Pons (tissue), 1 donor: ENCODE measurements around the gene DNAJC30.
A peak's percentile ranks its signal among the peaks of the same experiment; 100 is the strongest.
"Not testable (repeated sequence)": the region's sequence is repeated elsewhere in the genome, so short reads cannot be mapped to it uniquely, and the experiment has no call there.

ENCODE experiments used
- DNase-seq: peaks from one replicate; pipeline ENCODE4 v3.0.0-alpha.2; 2016; ENCODE audit warnings: low spot score

DNAJC30 gene

GRCh38 chr7:73680501-73680900 is 2.8 kb downstream of the DNAJC30 start:
- DNase-seq, result no peak

GRCh38 chr7:73679709-73680108 is 3.5 kb downstream of the DNAJC30 start:
- DNase-seq, result no peak

- DNase-seq, result no peak
These were observed 4.4 kb downstream of the DNAJC30 start for GRCh38 chr7:73678862-73679261.

GRCh38 chr7:73676062-73676461 is 7.2 kb downstream of the DNAJC30 start:
- DNase-seq, result not testable (repeated sequence)

GRCh38 chr7:73674468-73675124 is 8.7 kb downstream of the DNAJC30 start:
- no peak for DNase-seq

- DNase-seq, result no peak
These were observed 11.3 kb downstream of the DNAJC30 start for GRCh38 chr7:73671857-73672445.

- DNase-seq, result no peak
These were observed 12.0 kb downstream of the DNAJC30 start for GRCh38 chr7:73671322-73671661.

GRCh38 chr7:73669858-73670385 is 13.3 kb downstream of the DNAJC30 start:
- no peak for DNase-seq

- no peak for DNase-seq
These were observed 14.0 kb downstream of the DNAJC30 start for GRCh38 chr7:73669288-73669701.

GRCh38 chr7:73668886-73669230 is 14.4 kb downstream of the DNAJC30 start:
- no peak for DNase-seq

- no peak for DNase-seq
These were observed 15.0 kb downstream of the DNAJC30 start for GRCh38 chr7:73668103-73668885.

GRCh38 chr7:73667344-73668102 is 15.7 kb downstream of the DNAJC30 start, which contains the start of gene VPS37D:
VPS37D (plus strand) TSS chr7:73667831; CDS start chr7:73667959, 128 bp downstream.
- DNase-seq, result peak; percentile 69

GRCh38 chr7:73663033-73663432 is 20.2 kb downstream of the DNAJC30 start:
- DNase-seq, result no peak

- DNase-seq, result not testable (repeated sequence)
These were observed 22.7 kb downstream of the DNAJC30 start for GRCh38 chr7:73660594-73660993.

- DNase-seq, result no peak
These were observed 23.3 kb downstream of the DNAJC30 start for GRCh38 chr7:73659983-73660382.

GRCh38 chr7:73655309-73655708 is 27.9 kb downstream of the DNAJC30 start:
- DNase-seq, result not testable (repeated sequence)

- DNase-seq, result no peak
These were observed 30.7 kb downstream of the DNAJC30 start for GRCh38 chr7:73652541-73652949.

GRCh38 chr7:73650524-73650923 is 32.7 kb downstream of the DNAJC30 start:
- no peak for DNase-seq

GRCh38 chr7:73649576-73649975 is 33.7 kb downstream of the DNAJC30 start:
- DNase-seq, result no peak

- no peak for DNase-seq
These were observed 34.5 kb downstream of the DNAJC30 start for GRCh38 chr7:73648593-73649332.
